SK-N-SH (cell line): ENCODE data around the gene PPP1R9A. TPM values are rescaled to one million over a fixed set of nuclear protein-coding genes. Genes with fewer than 3 reads are reported as not detected.
"Not testable (repeated sequence)": the region's sequence is repeated elsewhere in the genome, so short reads cannot be mapped to it uniquely, and the experiment has no call there.

Experiments
- CTCF ChIA-PET: fragments of 300-600, 350-600 bp; formaldehyde crosslinking; extraction: SDS; loops from one replicate; lab custom pipeline; 2021; lab: Yijun Ruan, JAX
- POLR2A ChIA-PET: fragments of 350-600 bp; sonication (Branson Sonifier 250); formaldehyde crosslinking; extraction: SDS; loops from one replicate; lab custom pipeline; 2020; ENCODE audit warnings: antibody characterized with exemption, inconsistent platforms; lab: Yijun Ruan, JAX
- DNase-seq: peaks from one replicate; pipeline ENCODE4 v3.0.0; 2012
- H2AFZ ChIP-seq: fragments of 200-600 bp; sonication (generic); 2 replicates; pipeline ENCODE4 v1.8.1; 2016; ENCODE audit warnings: antibody characterized with exemption, mild to moderate bottlenecking, low read depth
- H3F3A ChIP-seq: fragments of 200-600 bp; sonication (generic); replicated peaks from 2 replicates; pipeline ENCODE3; 2016; ENCODE audit warnings: antibody characterized with exemption, mild to moderate bottlenecking; ENCODE audit not compliant: insufficient read depth
- H3K27ac ChIP-seq, 2 experiments: fragments of 200-500 bp in 1 of 2; fragments of 200-600 bp in 1 of 2; sonication (Bioruptor generic) in 1 of 2; sonication (generic), shearing (Covaris generic) in 1 of 2; 2 replicates each; pipeline versions ENCODE4 v1.5.1 to v1.6.1; 2014 to 2016; ENCODE audit warnings: low read depth in 2 of 2, inconsistent platforms in 1 of 2, low read length in 1 of 2, mild to moderate bottlenecking in 1 of 2, mixed read lengths in 1 of 2
- H3K27me3 ChIP-seq: fragments of 200-600 bp; sonication (generic), shearing (Covaris generic); 2 replicates; pipeline ENCODE4 v1.6.1; 2016; ENCODE audit warnings: mixed run types; ENCODE audit not compliant: insufficient read depth
- H3K36me3 ChIP-seq, 2 experiments: fragments of 200-500 bp in 1 of 2; fragments of 200-600 bp in 1 of 2; sonication (Bioruptor generic) in 1 of 2; sonication (generic) in 1 of 2; replicated peaks in 1 of 2; 2 replicates each; pipeline versions ENCODE3 to v1.5.1; 2014 to 2016; ENCODE audit warnings: low read length in 1 of 2, mild to moderate bottlenecking in 1 of 2; ENCODE audit not compliant: insufficient read depth in 2 of 2, control insufficient read depth in 1 of 2
- H3K4me1 ChIP-seq, 2 experiments: fragments of 200-500 bp in 1 of 2; fragments of 200-600 bp in 1 of 2; sonication (Bioruptor generic) in 1 of 2; sonication (generic), shearing (Covaris generic) in 1 of 2; 2 replicates each; pipeline versions ENCODE4 v1.5.1 to v1.6.1; 2014 to 2016; ENCODE audit warnings: low read depth in 1 of 2, low read length in 1 of 2, mixed run types in 1 of 2; ENCODE audit not compliant: insufficient read depth in 2 of 2, control insufficient read depth in 1 of 2
- H3K4me2 ChIP-seq: fragments of 200-600 bp; sonication (generic), shearing (Covaris generic); 2 replicates; pipeline ENCODE4 v1.6.1; 2017; ENCODE audit warnings: mixed run types
- H3K4me3 ChIP-seq, 2 experiments: fragments of 200-500 bp in 1 of 2; fragments of 200-600 bp in 1 of 2; sonication (Bioruptor generic) in 1 of 2; sonication (generic), shearing (Covaris generic) in 1 of 2; 2 replicates each; pipeline versions ENCODE4 v1.5.1 to v1.8.1; 2014 to 2016; ENCODE audit warnings: low read depth in 2 of 2, inconsistent platforms in 1 of 2, low read length in 1 of 2, mild to moderate bottlenecking in 1 of 2, mixed read lengths in 1 of 2, moderate library complexity in 1 of 2
- H3K79me2 ChIP-seq: fragments of 200-600 bp; sonication (generic); 2 replicates; pipeline ENCODE4 v1.8.1; 2017; ENCODE audit warnings: mild to moderate bottlenecking; ENCODE audit not compliant: insufficient read depth
- H3K9ac ChIP-seq: fragments of 200-600 bp; sonication (generic); 2 replicates; pipeline ENCODE4 v1.6.1; 2017; ENCODE audit warnings: mixed run types
- H3K9me2 ChIP-seq: fragments of 200-600 bp; sonication (generic); 2 replicates; pipeline ENCODE4 v1.6.1; 2017; ENCODE audit warnings: mixed run types
- H3K9me3 ChIP-seq: fragments of 200-600 bp; sonication (generic); 2 replicates; pipeline ENCODE4 v1.6.1; 2017; ENCODE audit warnings: mixed run types, mild to moderate bottlenecking, moderate library complexity
- H4K20me1 ChIP-seq: fragments of 200-600 bp; sonication (generic); 2 replicates; pipeline ENCODE4 v1.6.1; 2017; ENCODE audit warnings: mild to moderate bottlenecking, mixed run types; ENCODE audit not compliant: insufficient read depth
- CTCF ChIP-seq: fragments of 200-600 bp; sonication (generic); IDR thresholded peaks from 2 replicates; pipeline ENCODE4 v1.6.1; 2017; ENCODE audit warnings: antibody characterized with exemption, mild to moderate bottlenecking, moderate library complexity
- ELF1 ChIP-seq: IDR thresholded peaks from 2 replicates; pipeline ENCODE4 v1.4.0; 2012
- EP300 ChIP-seq, 2 experiments: IDR thresholded peaks; 2 replicates each; pipeline versions ENCODE4 v1.4.0 to v1.6.1; 2012; ENCODE audit warnings: borderline replicate concordance in 1 of 2, low read depth in 1 of 2, low read length in 1 of 2
- EZH2phosphoT487 ChIP-seq: fragments of 200-600 bp; sonication (generic); IDR thresholded peaks from 2 replicates; pipeline ENCODE4 v1.6.1; 2017; ENCODE audit warnings: low read depth, mixed run types, mild to moderate bottlenecking, antibody characterized with exemption, moderate library complexity, borderline replicate concordance
- FOSL2 ChIP-seq: IDR thresholded peaks from 2 replicates; pipeline ENCODE4 v1.4.0; 2012; ENCODE audit warnings: low read depth, mild to moderate bottlenecking, moderate library complexity, borderline replicate concordance
- GABPA ChIP-seq: IDR thresholded peaks from 2 replicates; pipeline ENCODE4 v1.4.0; 2012; ENCODE audit warnings: low read depth, mild to moderate bottlenecking
- GATA2 ChIP-seq: sonication (generic); formaldehyde crosslinking; IDR thresholded peaks from 2 replicates; pipeline ENCODE4 v1.5.0; 2020; ENCODE audit warnings: mild to moderate bottlenecking, missing genetic modification reagents
- MXI1 ChIP-seq: IDR thresholded peaks from 2 replicates; pipeline ENCODE4 v1.6.1; 2012; ENCODE audit warnings: mild to moderate bottlenecking, low read depth, low read length, improper control_type of control experiment
- NFIC ChIP-seq: IDR thresholded peaks from 2 replicates; pipeline ENCODE4 v1.4.0; 2012; ENCODE audit warnings: borderline replicate concordance
- RCOR1 ChIP-seq: fragments of 150-350 bp; IDR thresholded peaks from 2 replicates; pipeline ENCODE4 v1.6.1; 2017; ENCODE audit warnings: antibody characterized with exemption, low read length
- RFX5 ChIP-seq: IDR thresholded peaks from 2 replicates; pipeline ENCODE4 v1.6.1; 2012; ENCODE audit warnings: mild to moderate bottlenecking, improper control_type of control experiment, low read length
- TAF1 ChIP-seq: IDR thresholded peaks from 2 replicates; pipeline ENCODE4 v1.6.1; 2012; ENCODE audit warnings: low read depth, mild to moderate bottlenecking, low read length, moderate library complexity, borderline replicate concordance
- ZBTB33 ChIP-seq: IDR thresholded peaks from 2 replicates; pipeline ENCODE4 v1.4.0; 2012; ENCODE audit warnings: low read depth, borderline replicate concordance
- WGBS: methylation state at CpG from one replicate; pipeline ENCODE4 v1.1.6; 2017; ENCODE audit warnings: low lambda C conversion rate; 5-methylcytosine and 5-hydroxymethylcytosine counted together
- polyA plus RNA-seq, 3 experiments: library from polyadenylated mRNA; depleted of rRNA; stranded (reverse); fragments of >200 nt; gene quantifications; 2 replicates each; pipeline ENCODE4 v1.2.3, GENCODE V29; 2012
- TF ChIP-seq, protein P1 (sequence below): IDR thresholded peaks from 2 replicates; pipeline ENCODE4 v1.4.0; 2012; ENCODE audit warnings: low read depth, borderline replicate concordance

Gene PPP1R9A
- polyA plus RNA-seq, 1 of the 3 experiments (the other 2 are of a cell fraction) = 0.30 TPM

- Histone ChIP-seq H3K4me3 (no peak overlapping the region), H4K20me1 (no peaks in the 10 kb centered on the region), H3K9ac (no peak overlapping the region), H3K79me2 (no peaks in the 10 kb centered on the region), H3K9me3 (no peaks in the 10 kb centered on the region), H3K27ac (no peak overlapping the region), H3K36me3 (no peaks in the 10 kb centered on the region), H2AFZ (no peak overlapping the region), H3K4me2 (no peak overlapping the region), H3K27me3 (no peaks in the 10 kb centered on the region), H3K9me2 (no peaks in the 10 kb centered on the region), H3F3A (no peaks in the 10 kb centered on the region), H3K4me1 (peaks cover 0 to 3% of the 10 kb centered on the region in 2 experiments; a peak in 2 of 4 replicates)
- no peak for DNase-seq
- ChIA-PET POLR2A (no interaction called here), CTCF (no interaction called here)
- TF ChIP-seq ZBTB33 (no peak), MXI1 (no peak), TAF1 (no peak), GABPA (no peak), NFIC (no peak), EP300 (IDR thresholded peaks at IDR 0.05; ENCODE audit: borderline replicate concordance in 1 of 2, low read depth in 1 of 2, low read length in 1 of 2) (no peak), GATA2 (CRISPR knock-in tag) (no peak), RCOR1 (no peak), RFX5 (no peak), EZH2phosphoT487 (no peak), FOSL2 (no peak), ELF1 (no peak), CTCF (no peak)
- TF ChIP-seq, protein P1, sequence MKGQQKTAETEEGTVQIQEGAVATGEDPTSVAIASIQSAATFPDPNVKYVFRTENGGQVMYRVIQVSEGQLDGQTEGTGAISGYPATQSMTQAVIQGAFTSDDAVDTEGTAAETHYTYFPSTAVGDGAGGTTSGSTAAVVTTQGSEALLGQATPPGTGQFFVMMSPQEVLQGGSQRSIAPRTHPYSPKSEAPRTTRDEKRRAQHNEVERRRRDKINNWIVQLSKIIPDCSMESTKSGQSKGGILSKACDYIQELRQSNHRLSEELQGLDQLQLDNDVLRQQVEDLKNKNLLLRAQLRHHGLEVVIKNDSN = no peak
- WGBS = 71% methylated on average over 5 of the region's 5 CpGs
Measured at GRCh38 chr7:95006010-95006409, 98.6 kb downstream of the PPP1R9A start.

DNA sequence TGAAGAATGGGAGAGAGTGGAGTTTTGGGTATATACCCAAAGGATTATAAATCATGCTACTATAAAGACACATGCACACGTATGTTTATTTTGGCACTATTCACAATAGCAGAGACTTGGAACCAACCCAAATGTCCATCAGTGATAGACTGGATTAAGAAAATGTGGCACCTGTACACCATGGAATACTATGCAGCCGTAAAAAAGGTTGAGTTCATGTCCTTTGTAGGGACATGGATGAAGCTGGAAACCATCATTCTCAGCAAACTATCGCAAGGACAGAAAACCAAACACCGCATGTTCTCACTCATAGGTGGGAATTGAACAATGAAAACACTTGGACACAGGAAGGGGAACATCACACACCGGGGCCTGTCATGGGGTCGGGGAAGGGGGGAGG is 101.4 kb downstream of the PPP1R9A start:
- H3K9me3 ChIP-seq, H3K4me1 ChIP-seq, H3K79me2 ChIP-seq, DNase-seq, H3K36me3 ChIP-seq, H3K4me3 ChIP-seq, H3K4me2 ChIP-seq, H4K20me1 ChIP-seq, H2AFZ ChIP-seq, POLR2A ChIA-PET, H3K27me3 ChIP-seq, H3K9me2 ChIP-seq, H3K27ac ChIP-seq, H3K9ac ChIP-seq: not testable (repeated sequence)
- peaks cover 15% of the 10 kb centered on the region for H3F3A ChIP-seq
- 41% methylated on average over 6 of the region's 6 CpGs for WGBS
- CTCF ChIA-PET = interaction anchor here (1.3 kb wide), 1 partner anchor 16 kb away, joined by 3 read pairs; no protein-coding TSS in a partner anchor
